Kidney capillary endothelial cell (primary cell): ENCODE results near the gene NCK2.

Experiments used
- DNase-seq: peaks from one replicate; pipeline ENCODE4 v3.0.0-alpha.2; 2018; ENCODE audit warnings: low spot score

NCK2 gene

DNA sequence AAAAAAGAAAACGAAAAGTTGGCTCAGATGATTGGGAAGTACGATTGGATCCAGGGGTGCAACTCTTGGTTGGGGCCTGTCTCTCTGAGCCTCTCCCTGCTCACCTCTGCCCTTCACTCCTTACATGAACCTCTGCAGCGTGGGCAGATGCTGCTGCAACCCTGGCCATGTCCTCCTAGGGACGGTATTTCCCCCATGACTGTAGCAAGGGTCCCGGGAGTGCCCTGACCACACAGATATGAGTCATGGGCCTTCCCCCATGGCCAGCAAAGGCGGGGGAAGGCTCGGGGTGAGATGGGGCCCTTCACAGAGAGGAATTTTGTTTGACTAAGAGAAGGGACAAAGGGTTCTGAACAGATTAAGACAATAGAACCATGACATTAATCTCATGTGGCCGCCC, 129.0 kb downstream of the NCK2 start:
- no peak for DNase-seq

DNA sequence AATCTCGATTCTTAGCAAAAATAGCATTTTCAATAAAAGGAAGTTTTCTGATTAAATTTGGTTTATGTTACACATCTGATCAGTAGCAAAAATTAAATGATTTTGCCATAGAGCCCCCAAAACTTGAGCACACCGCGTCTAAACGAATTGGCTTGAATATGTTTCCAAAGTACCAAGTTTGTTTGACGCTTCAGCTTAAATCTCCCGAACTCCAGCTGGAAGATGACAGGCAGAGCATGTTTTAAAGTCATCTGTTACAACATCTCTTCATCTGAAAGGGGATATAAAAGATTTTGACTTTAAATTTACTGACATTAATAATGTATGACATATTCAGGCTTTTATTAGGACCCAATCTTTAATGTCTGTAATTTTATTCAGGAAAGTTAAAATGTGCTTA, 129.8 kb downstream of the NCK2 start:
- no peak for DNase-seq

DNA sequence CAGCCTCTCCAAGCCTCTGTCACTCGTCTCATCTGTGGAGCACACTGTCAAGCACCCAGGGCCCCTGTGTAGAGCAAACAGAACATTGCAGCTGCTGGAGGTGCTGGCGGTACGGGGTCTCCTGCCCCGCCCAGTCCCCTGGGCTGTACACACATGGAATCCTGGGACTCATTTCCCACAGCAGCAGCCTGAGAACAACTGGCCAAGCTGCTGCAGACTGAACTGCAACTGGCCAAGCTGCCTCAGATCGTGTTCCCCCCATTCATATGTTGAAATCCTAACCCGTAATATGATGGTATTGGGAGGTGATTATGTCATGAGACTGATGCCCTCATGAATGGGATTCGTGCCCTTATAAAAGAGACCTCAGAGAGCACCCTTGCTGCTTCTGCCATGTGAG, 130.5 kb downstream of the NCK2 start:
- no peak for DNase-seq

DNA sequence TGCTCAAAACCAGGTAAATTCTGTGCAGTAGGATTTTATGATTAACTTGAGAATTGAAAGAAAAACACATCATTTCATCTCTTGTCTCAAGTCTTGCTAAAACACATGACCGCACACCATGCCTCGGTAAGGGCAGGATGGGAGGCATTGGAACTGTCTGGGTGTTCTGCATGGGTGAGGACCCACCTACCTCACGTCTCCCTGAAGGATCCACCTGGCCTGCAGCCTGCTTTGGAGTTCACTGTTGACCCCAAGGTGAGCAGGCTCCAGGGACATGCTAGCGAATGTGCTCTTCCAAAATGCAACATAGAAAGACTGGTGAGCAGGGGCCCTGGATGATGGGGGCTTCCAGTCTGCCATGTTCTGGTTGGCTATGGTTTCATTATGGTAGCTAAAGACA, 131.5 kb downstream of the NCK2 start:
- no peak for DNase-seq

DNA sequence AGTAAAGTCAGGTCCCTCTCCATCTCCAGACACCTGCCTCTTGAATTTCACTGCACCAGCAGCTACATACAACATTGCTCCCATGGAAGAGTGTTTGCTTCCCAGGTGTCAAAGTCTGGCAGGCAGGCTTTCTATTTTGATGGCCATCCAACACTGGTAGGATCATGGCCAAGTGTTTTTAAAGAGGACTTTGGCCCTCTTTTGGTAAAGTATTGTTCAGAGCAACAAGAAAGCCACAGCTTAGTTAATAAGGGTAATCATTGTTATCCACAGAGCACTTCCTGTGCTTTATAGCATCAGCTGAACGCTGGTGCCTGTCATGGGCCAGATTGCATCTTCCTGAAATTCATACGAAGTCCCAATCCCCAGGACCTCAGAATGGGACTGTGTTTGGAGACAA, 133.2 kb downstream of the NCK2 start:
- no peak for DNase-seq

DNA sequence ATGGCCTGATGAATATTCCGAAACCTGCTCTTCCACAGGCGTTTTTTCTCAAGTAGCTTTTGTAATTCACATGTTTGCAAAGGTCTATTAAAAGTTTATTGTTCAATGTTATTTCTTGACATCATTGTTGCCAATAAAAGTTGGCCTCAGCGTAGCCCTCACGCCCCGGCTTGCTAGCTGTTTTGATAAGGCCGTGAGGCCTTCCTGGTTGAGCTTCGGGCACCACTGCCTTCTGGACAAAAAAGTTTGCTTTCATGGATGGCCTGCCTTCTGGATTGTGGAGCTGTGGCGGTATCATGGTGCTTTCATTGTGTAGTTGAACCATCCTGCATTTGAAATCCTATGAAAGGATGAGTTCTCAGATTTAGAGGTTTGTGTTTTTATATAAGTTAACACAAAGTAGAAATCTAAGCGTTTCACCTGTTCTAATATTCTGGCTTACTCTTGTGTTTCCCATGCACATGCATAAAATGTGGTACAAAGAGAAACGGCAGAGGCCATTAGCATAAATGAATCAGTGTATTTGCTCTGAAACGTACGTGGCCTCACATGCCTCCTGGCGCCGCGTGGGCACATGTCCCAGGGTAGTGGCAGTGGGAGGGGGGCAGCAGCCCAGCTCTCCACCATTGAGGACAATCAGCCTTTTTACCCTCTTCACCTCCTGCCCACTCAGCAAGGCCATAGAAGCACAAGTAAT, 134.5 kb downstream of the NCK2 start:
- no peak for DNase-seq

DNA sequence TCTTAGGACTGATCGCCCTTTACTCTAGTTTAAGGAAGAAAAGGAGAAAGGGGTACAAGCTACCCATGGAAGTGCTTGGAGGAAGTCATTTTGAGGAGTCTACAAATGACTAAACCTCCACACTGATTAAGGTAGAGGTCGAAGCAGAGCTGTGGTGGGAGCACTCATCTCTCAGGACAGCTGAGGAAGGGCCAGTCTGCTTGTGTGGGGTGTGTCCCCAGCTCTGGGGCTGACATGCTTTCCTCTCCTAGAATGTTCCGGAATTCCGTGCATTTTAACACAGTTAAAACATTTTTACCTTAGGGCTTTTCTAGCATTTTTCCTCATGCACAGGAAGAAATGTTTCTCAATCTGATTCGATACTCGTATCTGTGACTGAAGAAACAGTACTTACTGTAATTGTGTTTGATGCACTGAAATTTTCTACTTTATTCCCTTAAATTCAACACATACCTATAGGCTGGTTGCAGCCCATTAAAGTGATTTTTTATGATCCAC, 135.1 kb downstream of the NCK2 start:
- DNase-seq: no peak

DNA sequence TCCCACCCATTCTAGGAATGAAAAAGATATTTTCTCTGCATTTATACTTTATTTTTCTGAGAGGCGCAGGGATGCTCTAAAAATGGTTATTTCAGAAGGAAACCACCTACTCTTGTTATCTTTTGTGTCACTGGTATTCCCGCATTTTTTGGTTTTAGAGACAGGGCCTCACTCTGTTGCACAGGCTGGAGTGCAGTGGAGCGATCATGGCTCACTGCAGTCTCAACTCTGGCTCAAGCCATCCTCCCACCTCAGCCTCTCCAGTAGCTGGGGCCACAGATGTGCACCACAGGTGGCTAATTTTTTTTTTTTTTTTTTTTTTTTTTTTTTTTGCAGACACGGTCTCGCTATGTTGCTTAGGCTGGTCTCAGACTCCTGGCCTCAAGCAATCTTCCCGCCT, 135.9 kb downstream of the NCK2 start:
- DNase-seq: no peak

DNA sequence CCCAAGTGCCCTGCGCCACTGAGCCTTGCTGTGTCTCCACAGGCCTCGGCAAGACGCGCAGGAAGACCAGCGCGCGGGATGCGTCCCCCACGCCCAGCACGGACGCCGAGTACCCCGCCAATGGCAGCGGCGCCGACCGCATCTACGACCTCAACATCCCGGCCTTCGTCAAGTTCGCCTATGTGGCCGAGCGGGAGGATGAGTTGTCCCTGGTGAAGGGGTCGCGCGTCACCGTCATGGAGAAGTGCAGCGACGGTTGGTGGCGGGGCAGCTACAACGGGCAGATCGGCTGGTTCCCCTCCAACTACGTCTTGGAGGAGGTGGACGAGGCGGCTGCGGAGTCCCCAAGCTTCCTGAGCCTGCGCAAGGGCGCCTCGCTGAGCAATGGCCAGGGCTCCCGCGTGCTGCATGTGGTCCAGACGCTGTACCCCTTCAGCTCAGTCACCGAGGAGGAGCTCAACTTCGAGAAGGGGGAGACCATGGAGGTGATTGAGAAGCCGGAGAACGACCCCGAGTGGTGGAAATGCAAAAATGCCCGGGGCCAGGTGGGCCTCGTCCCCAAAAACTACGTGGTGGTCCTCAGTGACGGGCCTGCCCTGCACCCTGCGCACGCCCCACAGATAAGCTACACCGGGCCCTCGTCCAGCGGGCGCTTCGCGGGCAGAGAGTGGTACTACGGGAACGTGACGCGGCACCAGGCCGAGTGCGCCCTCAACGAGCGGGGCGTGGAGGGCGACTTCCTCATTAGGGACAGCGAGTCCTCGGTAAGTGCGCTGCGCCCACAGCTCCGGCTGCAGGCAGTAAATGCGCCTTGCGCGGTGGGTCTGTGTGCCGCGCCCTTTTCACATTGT, 136.8 kb downstream of the NCK2 start:
- DNase-seq: no peak

DNA sequence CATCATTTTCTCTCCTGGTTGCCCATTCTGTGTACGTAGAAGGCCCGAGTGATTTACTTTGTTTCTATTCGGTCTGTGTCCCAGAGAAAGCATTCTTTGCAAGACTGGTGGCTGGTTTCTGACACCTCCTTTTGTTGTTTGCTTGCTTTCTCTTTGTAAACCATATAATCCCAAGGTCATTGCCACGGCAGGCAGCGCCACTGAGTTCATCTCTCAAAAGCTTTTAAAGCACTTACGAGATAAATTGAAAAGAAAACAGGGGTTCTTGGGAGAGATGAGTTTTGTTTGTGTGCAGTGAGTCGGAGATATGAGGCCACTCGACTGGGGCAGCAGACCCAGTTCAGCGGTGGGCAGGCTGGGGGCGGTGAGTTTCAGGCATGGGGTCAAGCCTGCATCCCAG, 137.6 kb downstream of the NCK2 start:
- DNase-seq: no peak

DNA sequence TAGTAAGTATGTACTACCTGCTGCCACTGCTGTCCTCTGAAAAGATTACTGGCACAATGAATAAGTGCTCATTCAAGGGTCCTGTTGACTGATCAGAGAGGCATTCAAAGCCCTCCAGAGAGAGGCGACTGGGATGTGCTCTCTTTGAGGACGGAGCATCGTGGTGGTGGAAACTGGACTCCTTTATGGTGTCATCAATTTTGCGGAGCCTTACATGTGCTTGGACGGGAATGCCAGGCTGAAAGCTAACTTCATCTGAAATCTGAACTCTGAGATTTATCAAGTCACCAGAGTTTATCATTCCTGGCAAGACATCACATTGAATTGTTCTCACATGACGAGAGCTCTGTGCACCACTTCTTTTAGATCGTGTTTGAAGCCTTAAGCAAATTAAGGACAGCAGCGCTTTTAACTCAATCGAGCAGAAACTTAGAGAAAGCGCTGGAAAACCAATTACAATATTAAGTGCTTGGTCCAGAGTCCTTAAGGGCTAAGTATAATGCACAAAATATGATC, 138.3 kb downstream of the NCK2 start:
- no peak for DNase-seq

DNA sequence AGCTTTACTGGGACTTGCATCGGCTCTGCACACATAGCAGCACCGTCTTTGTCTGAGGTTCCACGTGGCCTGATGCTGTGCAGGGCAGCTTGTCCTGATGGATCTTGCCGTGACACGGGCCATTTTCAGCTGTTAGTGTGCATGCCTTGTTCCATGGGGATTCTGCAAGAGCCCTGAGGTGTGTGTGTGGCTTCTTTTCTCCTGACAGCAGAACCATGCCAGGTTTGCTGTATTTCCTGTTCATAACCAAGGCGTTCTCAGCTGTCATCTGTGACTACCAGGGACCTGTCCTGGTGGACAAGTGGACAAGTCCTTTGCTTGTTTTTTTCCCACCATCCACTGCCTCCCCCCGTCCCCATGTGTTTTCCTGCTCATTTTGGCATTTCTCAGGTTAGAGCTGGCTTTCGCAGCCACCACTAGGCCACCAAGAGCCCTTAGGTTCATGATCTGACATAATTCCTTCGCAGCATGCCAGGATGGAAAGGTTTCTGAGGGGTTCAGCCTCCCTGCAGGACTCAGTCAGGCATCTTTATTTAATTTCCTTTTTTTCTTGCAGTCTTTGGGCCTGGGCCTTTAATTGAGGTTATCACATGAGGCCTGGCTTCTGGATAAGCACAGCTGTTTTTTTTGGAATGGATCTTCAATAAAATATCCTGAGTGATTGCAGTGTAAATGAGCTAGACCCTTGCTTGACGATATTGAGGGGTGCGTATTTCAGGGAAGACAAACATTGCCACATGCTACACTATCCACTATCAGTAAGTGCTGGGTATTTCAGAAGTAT, 139.4 kb downstream of the NCK2 start:
- no peak for DNase-seq

DNA sequence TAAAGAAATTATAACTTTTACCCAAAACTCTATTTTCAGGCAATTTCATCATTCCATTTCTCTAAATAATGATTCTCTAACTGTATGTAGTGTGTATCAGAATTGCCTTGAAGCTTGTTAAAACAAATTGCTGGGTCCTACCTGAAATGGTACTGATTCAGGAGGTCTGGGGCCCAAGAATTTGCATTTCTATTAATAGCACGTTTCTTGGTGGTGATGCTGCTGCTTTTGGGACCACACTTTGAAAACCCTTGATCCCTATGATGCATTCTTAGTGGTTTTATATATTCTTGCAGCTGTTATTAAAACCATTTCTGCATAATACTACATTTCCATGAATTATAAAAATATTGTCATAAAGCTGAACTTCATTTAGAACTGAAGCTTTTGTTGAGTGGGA, 140.7 kb downstream of the NCK2 start:
- DNase-seq: no peak

DNA sequence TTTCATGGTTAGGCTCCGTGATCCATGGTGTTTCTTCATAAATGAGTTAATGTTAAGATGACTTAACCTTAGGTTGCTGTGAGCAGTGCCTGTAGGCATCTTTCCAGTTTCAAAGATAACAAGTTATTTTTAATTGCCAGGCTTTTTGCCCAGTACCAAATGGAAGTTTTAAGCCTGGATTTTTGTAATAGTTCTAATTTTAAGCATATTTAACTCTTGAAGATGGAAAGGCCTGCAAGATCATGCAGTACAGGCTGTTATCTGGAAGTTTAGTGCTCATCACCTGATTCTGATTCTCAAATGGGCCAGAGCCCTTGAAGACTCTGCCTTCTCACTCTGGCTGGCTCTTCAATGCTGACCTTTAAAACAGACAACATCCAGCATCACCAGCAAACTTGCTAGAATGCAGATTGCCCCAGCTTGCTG, 141.3 kb downstream of the NCK2 start:
- no peak for DNase-seq

DNA sequence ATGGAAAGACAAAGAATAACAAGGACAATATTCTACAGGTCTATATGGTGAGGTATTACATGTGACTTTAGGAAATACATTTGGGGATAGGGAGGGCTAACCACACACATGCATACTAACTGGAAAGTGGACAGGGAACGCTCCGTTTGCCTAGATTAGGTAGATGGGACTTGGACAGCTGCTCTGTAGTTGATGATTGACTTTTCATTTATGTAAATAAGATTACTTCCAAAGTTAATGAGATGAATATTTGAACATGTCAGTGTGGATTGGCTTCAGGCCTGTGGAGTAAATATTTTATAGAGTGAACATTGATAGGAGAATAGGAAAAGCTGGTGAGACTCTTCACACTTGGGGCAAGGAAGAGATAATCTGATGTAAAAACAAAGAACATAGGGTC, 142.0 kb downstream of the NCK2 start:
- DNase-seq: no peak

DNA sequence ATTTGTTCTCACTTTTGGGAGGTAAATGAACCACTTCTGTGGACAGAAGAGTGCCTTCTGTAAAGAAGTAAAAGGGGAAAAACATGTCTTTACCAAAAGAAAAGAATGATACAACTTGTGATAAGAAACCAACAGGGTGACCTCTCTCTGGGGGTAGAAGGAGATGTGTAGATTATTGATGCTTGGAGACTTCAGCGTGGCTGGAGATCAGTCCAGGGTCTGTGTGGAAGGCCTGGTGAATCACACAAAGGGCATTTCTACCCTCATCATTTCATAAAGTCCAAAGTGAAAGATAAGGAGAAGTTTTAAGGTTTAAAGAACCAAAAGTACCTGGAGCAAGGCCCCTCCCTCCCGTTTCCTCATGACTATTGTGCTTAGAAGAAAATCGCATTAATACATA, 142.5 kb downstream of the NCK2 start:
- DNase-seq: no peak

DNA sequence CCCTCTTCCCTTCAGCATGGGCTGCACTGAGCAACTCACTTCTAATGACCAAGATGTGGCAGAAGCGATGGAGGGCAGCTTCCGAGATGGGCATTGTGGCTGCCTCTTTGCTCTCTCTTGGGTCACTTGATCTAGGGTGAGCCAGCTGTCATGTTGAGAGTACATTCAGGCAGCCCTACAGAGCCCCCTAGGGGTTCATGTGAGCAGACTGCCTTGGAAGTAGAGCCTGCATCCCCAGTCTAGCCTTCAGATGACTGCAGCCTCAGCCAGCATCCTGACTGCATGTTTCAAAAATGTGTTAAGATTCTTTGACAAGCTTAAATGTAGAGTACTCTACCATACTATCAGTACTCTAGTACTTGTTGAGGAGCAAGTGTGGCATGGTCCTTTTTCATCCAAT, 143.9 kb downstream of the NCK2 start:
- DNase-seq: no peak

DNA sequence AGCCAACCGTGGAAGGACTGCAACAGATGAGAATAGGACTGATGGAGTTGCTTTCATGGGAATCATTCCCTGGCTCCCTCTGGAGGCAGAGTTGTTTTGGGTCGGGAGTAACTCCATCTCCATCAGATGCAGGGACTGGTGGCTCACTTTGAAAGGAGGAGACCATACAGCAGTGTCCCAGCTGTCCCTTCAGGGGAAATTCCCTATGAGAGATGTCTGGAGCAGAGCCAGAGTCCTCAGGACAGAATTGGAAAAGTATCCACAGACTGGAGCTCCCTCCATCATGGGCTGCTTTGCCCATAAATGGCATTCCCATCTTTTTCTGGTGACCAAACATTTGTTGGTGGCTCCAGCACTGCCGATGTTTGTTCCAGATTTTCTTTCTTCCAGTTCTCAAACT, 144.3 kb downstream of the NCK2 start:
- no peak for DNase-seq

DNA sequence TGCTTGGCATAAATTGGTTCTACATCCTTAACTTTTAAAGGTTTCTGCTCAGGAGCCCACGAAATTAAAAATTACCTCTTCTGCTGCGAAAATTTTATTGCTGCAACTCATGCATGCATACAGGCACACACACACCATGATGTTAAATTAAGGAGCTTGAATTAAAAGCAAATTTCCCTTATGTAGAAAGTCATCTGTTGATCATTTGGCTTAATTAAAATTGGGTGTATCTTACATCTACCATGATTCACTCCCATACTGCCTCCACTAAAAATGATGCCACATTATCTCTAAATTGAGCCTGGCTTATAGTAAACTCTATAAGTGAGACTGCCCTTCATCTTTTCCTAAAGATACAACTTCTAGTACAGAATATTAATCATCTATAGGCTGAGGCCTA, 145.4 kb downstream of the NCK2 start:
- no peak for DNase-seq

DNA sequence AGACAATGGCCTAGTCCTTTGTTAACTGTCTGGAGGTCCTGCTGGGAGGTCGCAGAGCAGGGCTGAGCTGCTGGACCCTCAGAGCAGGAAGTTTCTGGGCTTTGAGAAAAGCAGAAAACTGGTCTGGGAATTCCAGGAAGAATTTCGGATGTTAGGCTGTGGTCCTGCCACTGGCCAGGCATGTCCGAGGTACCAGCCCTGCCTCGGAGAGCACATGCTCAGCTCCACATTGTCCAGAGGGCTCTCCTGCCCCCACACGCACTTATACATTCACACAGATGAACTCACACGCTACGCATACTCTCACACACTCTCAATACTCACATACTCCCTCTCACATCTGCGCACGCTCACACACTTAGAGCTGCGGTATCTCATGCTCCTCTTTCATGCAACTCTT, 146.1 kb downstream of the NCK2 start:
- no peak for DNase-seq

DNA sequence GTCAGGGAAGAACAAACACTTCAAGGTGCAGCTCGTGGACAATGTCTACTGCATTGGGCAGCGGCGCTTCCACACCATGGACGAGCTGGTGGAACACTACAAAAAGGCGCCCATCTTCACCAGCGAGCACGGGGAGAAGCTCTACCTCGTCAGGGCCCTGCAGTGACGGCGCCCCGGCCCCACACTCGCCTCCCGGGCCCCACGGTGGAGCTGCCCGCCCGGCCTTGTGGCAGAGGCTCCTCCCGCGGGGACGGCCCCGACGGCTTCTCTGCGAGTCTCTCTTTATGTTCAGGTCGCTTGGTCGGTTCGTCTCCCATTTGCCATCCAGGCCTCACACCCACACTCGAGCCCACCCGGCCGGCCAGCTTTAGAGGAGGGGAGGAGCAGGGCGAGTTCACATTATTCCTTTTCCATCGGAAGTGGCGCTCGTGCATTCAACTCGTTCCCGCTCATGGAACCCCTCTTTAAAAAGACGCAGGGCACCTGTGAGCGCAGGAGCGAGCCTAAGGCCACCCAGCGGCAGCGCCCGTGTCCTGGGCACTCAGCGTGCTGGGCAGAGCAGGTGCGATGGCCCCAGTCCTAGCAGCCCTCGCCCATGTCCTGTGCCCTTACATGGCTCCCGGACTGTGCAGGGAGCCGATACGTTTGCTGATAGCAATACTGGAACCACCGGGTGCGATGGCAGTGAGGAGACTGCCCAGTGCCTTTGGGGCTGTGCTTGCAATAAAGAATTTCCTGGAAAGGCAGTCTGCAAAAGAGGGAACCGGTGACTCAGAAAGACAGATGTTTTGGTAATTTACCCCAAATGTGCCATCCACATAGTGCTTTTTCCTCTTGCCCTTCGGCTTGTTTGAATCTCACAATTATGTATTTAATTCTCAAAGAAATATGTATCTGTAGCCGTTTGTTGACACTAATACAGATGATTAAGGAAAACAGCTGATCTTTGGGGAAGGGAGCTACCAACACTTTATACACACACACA, 148.6 kb downstream of the NCK2 start:
- DNase-seq: no peak
